ENCODE measurements around the gene PKP4.

PKP4 gene

GRCh38 chr2:158512323-158512722 is 55.6 kb downstream of the PKP4 start:
- Histone ChIP-seq H3K9me2 (ENCODE audit: low read depth, low read length) (no peaks in the 10 kb centered on the region), H3K4me1 (ENCODE audit: insufficient read depth, low read length, severe bottlenecking) (no peaks in the 10 kb centered on the region), H3K4me3 (ENCODE audit: low read depth, low read length, poor library complexity, severe bottlenecking) (no peak overlapping the region), H4K20me1 (ENCODE audit: insufficient read depth, low read length) (no peaks in the 10 kb centered on the region), H3K27ac (ENCODE audit: low read depth, low read length, poor library complexity, severe bottlenecking) (no peak overlapping the region), H3K9ac (ENCODE audit: low read length) (no peak overlapping the region), H3F3A (ENCODE audit: insufficient read depth, low read length) (no peaks in the 10 kb centered on the region), H3K36me3 (ENCODE audit: insufficient read depth, low read length) (no peaks in the 10 kb centered on the region), H3K9me3 (ENCODE audit: low read length) (no peaks in the 10 kb centered on the region), H3K79me2 (ENCODE audit: insufficient read depth, low read length) (no peaks in the 10 kb centered on the region), H3K4me2 (ENCODE audit: low read length) (no peak overlapping the region), H2AFZ (ENCODE audit: low read length) (no peak overlapping the region), H3K27me3 (ENCODE audit: insufficient read depth, low read length) (no peaks in the 10 kb centered on the region)
- TF ChIP-seq CTCF (IDR thresholded peaks at IDR 0.05; ENCODE audit: low read length) (no peak), EZH2 (IDR thresholded peaks at IDR 0.05; ENCODE audit: borderline replicate concordance, low read length) (no peak)

- no peaks in the 10 kb centered on the region for H3K9me3 ChIP-seq (ENCODE audit: low read length)
- no peaks in the 10 kb centered on the region for H3K9me2 ChIP-seq (ENCODE audit: low read depth, low read length)
- H3K79me2 ChIP-seq (ENCODE audit: insufficient read depth, low read length) = no peaks in the 10 kb centered on the region
- H3K9ac ChIP-seq (ENCODE audit: low read length) = no peak overlapping the region
- TF ChIP-seq EZH2 (IDR thresholded peaks at IDR 0.05; ENCODE audit: borderline replicate concordance, low read length) = no peak
- no peak for TF ChIP-seq CTCF (IDR thresholded peaks at IDR 0.05; ENCODE audit: low read length)
- no peaks in the 10 kb centered on the region for H3K27me3 ChIP-seq (ENCODE audit: insufficient read depth, low read length)
- H3F3A ChIP-seq (ENCODE audit: insufficient read depth, low read length) = no peaks in the 10 kb centered on the region
- H4K20me1 ChIP-seq (ENCODE audit: insufficient read depth, low read length) = no peaks in the 10 kb centered on the region
- no peak overlapping the region for H3K4me3 ChIP-seq (ENCODE audit: low read depth, low read length, poor library complexity, severe bottlenecking)
- H2AFZ ChIP-seq (ENCODE audit: low read length) = no peak overlapping the region
- H3K4me1 ChIP-seq (ENCODE audit: insufficient read depth, low read length, severe bottlenecking) = no peaks in the 10 kb centered on the region
- H3K4me2 ChIP-seq (ENCODE audit: low read length) = no peak overlapping the region
- no peak overlapping the region for H3K27ac ChIP-seq (ENCODE audit: low read depth, low read length, poor library complexity, severe bottlenecking)
- H3K36me3 ChIP-seq (ENCODE audit: insufficient read depth, low read length) = no peaks in the 10 kb centered on the region
These were observed 57.1 kb downstream of the PKP4 start for GRCh38 chr2:158513841-158514240.

- no peak overlapping the region for H3K9ac ChIP-seq (ENCODE audit: low read length)
- H3K9me2 ChIP-seq (ENCODE audit: low read depth, low read length) = no peaks in the 10 kb centered on the region
- H3K27me3 ChIP-seq (ENCODE audit: insufficient read depth, low read length) = no peaks in the 10 kb centered on the region
- H3K4me3 ChIP-seq (ENCODE audit: low read depth, low read length, poor library complexity, severe bottlenecking) = no peak overlapping the region
- no peaks in the 10 kb centered on the region for H3F3A ChIP-seq (ENCODE audit: insufficient read depth, low read length)
- H3K27ac ChIP-seq (ENCODE audit: low read depth, low read length, poor library complexity, severe bottlenecking) = no peak overlapping the region
- no peak overlapping the region for H2AFZ ChIP-seq (ENCODE audit: low read length)
- H3K36me3 ChIP-seq (ENCODE audit: insufficient read depth, low read length) = no peaks in the 10 kb centered on the region
- no peak for TF ChIP-seq EZH2 (IDR thresholded peaks at IDR 0.05; ENCODE audit: borderline replicate concordance, low read length)
- no peak for TF ChIP-seq CTCF (IDR thresholded peaks at IDR 0.05; ENCODE audit: low read length)
- no peaks in the 10 kb centered on the region for H4K20me1 ChIP-seq (ENCODE audit: insufficient read depth, low read length)
- no peaks in the 10 kb centered on the region for H3K79me2 ChIP-seq (ENCODE audit: insufficient read depth, low read length)
- no peaks in the 10 kb centered on the region for H3K4me1 ChIP-seq (ENCODE audit: insufficient read depth, low read length, severe bottlenecking)
- H3K4me2 ChIP-seq (ENCODE audit: low read length) = no peak overlapping the region
- no peaks in the 10 kb centered on the region for H3K9me3 ChIP-seq (ENCODE audit: low read length)
These were observed 61.3 kb downstream of the PKP4 start for GRCh38 chr2:158518084-158518483.
